ENCODE data around the gene KRT16.
A peak's percentile ranks its signal among the peaks of the same experiment; 100 is the strongest.
"Not testable (repeated sequence)": the region's sequence is repeated elsewhere in the genome, so short reads cannot be mapped to it uniquely, and the experiment has no call there.

Gene KRT16

DNA sequence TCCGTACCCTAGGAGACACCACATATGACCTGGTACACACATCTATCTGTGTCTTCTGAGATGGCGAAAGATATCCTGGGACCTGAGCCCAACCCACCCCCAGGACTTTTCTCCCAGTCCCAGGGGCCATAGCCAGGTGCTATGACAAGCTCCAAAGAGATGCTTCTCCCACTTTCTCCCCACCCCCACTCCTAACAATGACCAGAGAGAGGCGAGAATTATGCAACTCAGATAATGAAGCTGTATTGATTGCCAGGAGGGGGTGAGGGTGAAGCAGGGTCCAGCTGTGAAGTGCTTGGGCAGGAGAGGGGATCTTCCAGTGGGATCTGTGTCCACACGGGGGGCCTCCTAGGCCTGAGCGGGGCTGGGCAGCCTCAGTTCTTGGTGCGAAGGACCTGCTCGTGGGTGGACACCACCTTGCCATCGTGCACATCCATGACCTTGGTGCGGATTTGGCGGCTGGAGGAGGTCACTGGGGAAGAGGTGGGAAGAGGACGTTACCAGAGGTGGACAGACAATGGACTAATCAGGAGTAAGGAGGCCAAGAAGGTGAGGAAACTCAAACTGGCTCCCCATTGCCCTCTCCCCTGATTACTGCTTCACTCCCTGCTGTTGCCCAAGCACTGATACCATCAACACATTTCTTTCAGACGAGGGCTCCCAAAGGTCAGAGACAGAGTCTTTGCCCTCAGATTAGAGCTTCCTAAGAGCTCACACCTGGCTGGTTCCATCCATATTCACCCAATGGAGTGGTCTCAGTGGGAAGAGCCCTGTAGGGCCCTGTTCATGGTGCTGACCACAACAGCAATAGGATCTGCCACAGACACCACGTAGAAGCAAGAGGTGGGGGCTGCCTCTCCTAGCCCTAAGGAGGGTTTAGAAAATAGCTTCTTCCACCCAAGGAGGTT is 30.3 kb downstream of the KRT16 start:
- not testable (repeated sequence) for DNase-seq

- DNase-seq, result no peak
Measured at GRCh38 chr17:41581366-41582060, 31.1 kb downstream of the KRT16 start.

GRCh38 chr17:41580687-41581365 is 31.7 kb downstream of the KRT16 start:
- DNase-seq, result no peak

GRCh38 chr17:41580244-41580575 is 32.4 kb downstream of the KRT16 start:
- DNase-seq, result no peak

GRCh38 chr17:41579484-41580243 is 32.9 kb downstream of the KRT16 start:
- DNase-seq, result peak; percentile 60

DNA sequence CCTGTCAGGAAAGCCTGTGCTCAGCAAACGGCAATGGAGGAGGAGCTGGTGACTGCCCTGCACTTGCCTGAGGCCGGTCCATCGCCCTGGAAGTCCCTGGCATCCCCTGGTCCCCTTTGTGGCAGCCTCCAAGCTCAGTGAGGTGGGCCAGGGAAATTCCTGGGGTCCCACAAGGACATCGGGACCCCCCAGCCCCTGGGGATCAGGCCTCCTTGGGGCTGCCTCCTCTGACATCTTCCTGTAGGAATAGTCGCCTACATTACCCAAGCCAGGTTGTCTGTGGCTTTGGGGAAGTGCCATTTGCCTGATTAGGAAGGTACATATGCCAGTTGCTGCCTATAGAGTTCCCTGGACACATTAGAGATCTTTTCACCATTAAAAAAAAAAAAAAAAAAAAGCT is 33.6 kb downstream of the KRT16 start:
- DNase-seq, result no peak

- no peak for DNase-seq
Measured at GRCh38 chr17:41578538-41578937, 34.0 kb downstream of the KRT16 start.

GRCh38 chr17:41576740-41577139 is 35.8 kb downstream of the KRT16 start:
- not testable (repeated sequence) for DNase-seq

GRCh38 chr17:41575336-41575735 is 37.2 kb downstream of the KRT16 start:
- DNase-seq, result no peak

- no peak for DNase-seq
Measured at GRCh38 chr17:41571561-41572434, 40.8 kb downstream of the KRT16 start, which contains the start of gene KRT9. Gene KRT9, minus strand, starts transcription at chr17:41572059. Its CDS starts 67 bp downstream, at chr17:41571992.

DNA sequence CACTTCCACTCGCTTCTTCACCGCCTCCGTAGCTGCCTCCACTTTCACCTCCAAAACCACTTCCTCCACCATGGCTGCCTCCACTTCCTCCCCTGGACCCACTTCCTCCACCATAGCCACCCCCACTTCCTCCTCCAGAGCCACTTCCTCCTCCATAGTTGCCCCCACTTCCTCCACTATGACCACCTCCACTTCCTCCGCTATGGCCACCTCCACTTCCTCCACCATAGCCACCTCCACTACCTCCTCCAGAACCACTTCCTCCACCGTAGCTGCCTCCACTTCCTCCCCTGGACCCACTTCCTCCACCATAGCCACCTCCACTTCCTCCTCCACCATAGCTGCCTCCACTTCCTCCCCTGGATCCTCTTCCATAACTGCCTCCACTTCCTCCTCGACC is 45.2 kb downstream of the KRT16 start:
- no peak for DNase-seq

- DNase-seq, result no peak
Measured at GRCh38 chr17:41565338-41565737, 47.2 kb downstream of the KRT16 start.

GRCh38 chr17:41563607-41564170 is 48.9 kb downstream of the KRT16 start:
- DNase-seq, result no peak

GRCh38 chr17:41561554-41561953 is 51.0 kb downstream of the KRT16 start:
- DNase-seq, result no peak

Measured in activated naive CD4-positive, alpha-beta T cell treated with anti-CD3 and anti-CD28 coated beads, Interleukin-2, amount 50 U/mL, for 16 hours (primary cell).